ENCODE results near the gene GOLPH3L.
"Not testable (repeated sequence)": the region's sequence is repeated elsewhere in the genome, so short reads cannot be mapped to it uniquely, and the experiment has no call there.

The GOLPH3L gene

DNA sequence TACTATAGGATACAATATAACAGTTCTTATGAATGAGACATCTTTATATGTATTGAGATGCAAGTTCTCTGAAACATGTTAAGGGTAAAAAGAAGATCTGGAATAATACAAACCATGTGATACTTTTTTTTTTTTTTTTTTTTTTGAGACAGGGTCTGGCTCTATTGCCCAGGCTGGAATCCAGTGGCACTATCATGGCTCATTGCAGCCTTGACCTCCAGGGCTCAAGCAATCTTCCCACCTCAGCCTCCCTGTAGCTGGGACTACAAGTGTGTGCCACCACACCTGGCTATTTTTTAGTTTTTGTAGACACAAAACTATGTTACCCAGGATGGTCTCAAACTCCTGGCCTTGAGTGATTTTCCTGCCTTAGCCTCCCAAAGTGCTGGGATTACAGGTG, 95.4 kb downstream of the GOLPH3L start:
- no peak for DNase-seq (ENCODE audit: low read depth)
- no peak for TF ChIP-seq CTCF (IDR thresholded peaks at IDR 0.05; ENCODE audit: low read depth, low read length, missing control alignments)
- H3K4me3 ChIP-seq (ENCODE audit: low read depth, low read length), result no peak overlapping the region
- in situ Hi-C loops (cut with HindIII; ENCODE audit: low sequenced_read_pairs), result no loop called here

GRCh38 chr1:150598346-150598745, 98.6 kb downstream of the GOLPH3L start:
- DNase-seq (ENCODE audit: low read depth); H3K4me3 ChIP-seq (ENCODE audit: low read depth, low read length); in situ Hi-C loops (cut with HindIII; ENCODE audit: low sequenced_read_pairs): not testable (repeated sequence)

GRCh38 chr1:150596976-150597375, 100.0 kb downstream of the GOLPH3L start:
- no peak for TF ChIP-seq CTCF (IDR thresholded peaks at IDR 0.05; ENCODE audit: low read depth, low read length, missing control alignments)
- no peak overlapping the region for H3K4me3 ChIP-seq (ENCODE audit: low read depth, low read length)
- DNase-seq (ENCODE audit: low read depth), result no peak
- in situ Hi-C loops (cut with HindIII; ENCODE audit: low sequenced_read_pairs), result no loop called here

All from astrocyte of the cerebellum (primary cell).